ENCODE data around the gene DOCK6.
"Not testable (repeated sequence)": the region's sequence is repeated elsewhere in the genome, so short reads cannot be mapped to it uniquely, and the experiment has no call there.

Gene DOCK6

DNA sequence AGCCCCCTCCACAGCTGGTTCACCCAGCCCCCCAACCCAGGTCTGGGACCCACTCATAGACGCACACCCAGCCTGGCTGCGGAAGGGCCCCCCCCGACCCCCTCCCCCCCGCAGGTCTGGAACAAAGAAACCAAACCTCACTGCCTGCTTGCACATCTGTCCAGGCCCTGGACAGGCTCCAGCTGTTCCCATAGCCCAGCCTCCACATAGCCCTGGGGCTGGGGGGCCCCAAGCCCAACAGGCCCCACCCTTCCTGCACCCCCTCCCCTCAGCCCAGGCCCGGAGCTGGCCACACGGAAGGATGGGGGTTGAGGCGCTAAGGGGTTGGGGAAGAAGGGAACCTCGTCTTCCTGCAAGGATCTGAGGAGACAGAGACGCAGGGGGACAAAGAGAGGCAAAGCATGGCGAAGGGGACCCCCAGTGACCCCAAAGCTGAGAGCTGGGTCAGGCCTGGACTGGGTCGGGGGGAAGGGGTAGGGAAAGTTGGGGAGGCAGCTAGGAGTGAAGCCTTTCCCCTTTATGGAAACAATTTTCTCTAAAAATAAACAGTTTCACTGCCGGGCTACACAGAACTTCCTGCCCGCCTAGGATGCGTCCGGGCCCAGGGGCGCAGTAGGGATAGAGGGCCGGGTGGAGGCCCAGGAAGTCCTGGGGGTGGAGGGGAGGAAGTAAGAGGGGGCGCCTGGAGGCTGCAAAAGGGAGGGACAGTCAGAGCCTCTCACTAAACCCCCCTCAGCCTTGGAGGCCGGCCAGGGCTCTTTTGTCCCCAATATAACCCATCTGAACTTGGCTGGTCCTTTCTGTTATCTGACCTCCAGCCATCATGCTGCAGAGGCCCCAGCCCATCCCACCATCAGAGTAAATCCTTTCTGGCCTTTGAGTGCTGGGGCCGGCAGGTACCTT, 67.4 kb downstream of the DOCK6 start:
- DNase-seq = no peak

DNA sequence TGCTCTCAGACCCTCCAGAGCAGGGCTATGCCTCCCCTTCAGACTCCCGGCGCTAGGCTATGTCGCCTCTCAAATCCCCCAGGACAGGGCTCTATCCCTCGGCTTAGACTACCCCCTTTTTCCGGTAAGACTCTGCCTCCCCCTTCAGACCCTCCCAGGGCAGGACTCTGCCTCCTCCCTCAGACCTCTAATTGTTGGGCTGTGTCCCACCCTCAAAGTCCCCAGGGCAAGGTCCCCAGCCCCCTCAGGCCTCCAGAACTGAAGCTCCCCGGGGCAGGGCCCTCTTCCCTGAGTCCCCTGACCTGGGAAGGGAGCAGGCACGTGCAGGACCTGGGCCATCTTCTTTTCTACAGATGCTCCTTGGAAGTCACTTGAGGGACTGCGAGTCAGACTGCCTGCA, 68.2 kb downstream of the DOCK6 start:
- DNase-seq = no peak

DNA sequence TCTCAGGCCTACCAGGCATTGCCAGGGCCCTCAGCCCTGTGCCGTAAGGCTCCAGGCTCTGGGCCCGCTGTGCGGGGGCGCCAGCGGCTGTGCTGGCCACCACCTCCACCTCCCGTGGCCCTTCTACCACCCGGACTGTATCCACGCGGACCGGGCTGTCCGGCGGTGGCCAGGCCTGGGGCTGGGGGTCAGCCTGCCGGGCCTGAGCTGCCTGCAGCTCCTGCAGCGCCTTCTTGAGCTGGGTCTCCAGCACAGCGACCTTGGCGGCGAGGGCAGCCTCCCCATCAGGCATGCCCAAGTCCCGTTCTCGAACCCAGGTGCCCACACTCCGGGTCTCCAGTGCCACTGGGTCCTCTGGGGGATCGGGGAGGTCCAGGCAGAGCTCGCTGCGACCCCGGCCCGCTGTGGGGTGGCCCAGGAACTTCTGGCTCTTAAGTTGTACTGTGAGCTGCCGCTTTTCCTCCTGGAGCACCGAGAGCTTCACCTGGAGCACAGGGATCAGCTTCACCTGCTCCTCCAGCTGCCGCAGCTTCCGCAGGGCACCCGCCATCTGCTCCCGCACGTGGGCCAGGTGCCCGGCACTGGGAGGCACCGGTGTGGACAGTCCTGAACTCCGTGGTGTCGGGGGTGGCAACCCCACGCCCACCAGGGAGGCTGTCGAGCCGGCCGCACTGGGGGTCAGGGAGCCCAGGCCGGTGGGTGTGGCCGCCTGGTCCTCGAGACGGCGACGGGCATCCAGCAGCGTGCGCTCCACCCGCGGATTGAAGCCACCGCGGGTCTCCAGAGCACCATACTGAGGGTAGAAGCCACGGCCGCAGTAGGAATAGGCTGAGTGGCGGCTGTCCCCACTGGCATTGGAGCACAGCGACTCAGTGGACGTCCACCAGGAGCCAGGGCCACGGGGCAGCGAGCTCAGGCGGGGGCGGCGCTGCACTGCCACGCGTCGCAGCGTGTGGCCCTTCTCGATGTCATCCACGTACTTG, 69.1 kb downstream of the DOCK6 start:
- DNase-seq = no peak

DNA sequence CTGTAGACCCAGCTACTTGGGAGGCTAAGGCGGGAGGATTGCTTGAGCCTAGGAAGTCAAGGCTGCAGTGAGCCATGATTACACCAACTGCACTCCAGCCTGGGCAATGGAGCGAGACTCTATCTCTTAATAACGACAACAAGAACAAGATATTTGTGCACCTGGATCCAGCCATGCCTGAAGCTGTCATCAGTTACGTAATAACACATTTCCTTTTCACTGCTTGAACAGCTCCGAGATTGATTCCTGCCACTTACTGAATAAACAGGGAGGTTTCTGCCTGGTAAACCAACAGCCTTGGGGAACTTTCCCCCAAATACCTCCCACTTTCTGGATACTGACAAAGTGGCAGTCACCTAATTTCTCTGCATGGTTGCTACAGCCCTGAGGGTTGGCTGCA, 70.4 kb downstream of the DOCK6 start:
- no peak for DNase-seq

DNA sequence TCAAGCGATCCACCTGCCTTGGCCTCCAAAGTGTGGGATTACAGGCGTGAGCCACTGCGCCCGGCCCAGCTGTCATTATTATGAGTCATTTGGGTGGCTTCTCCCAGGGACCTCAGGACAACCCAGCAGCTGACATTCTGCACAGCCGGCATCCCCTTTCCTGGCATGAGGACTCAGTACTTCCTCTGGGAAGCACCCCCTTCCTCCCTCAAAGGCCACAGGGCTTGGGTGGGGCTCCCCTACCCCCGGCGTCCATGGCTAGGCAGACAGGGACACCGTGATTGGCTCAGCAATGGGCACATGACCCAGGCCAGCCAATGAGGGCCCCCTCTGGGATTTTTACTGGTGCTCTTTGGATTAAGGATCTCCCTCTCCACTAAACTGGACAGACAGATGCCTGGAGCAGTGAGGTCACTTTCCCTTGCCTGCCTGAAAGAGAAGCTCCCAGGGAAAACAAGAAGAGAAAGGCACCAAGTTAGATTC, 71.0 kb downstream of the DOCK6 start:
- no peak for DNase-seq

DNA sequence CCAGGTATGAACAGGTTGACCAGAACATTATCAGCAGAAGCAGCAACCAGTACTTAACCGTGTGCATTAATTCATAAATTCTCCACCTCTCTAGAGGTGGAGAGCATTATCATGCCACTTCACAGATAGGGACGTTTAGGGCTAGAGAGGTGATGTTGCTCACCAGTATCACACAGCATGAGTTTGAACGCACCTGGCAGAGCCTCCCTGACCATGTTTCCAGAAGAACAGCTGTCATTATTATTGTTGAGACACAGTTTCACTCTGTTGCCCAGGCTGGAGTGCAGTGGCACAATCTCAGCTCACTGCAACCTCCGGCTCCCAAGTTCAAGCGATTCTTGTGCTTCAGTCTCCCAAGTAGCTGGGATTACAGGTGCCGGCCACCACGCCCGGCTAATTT, 71.8 kb downstream of the DOCK6 start:
- DNase-seq = no peak

DNA sequence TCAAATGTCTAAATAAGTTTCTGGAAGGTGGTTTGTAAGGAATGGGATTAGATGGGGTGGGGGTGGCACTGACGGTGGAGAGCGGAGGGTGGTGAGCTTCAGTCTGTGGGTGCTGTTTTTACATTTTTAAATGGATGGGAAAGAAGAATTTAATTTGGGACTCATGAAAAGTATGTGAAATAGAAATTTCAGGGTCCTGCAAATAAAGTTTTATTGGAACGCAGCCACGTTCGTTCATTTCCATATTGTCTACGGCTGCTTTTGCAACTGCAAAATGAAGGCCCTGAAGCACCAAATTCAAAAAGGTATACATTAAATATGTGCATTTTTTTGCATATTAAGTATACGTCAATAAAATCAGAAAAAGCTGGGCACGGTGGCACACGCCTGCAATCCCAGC, 74.9 kb downstream of the DOCK6 start:
- no peak for DNase-seq

DNA sequence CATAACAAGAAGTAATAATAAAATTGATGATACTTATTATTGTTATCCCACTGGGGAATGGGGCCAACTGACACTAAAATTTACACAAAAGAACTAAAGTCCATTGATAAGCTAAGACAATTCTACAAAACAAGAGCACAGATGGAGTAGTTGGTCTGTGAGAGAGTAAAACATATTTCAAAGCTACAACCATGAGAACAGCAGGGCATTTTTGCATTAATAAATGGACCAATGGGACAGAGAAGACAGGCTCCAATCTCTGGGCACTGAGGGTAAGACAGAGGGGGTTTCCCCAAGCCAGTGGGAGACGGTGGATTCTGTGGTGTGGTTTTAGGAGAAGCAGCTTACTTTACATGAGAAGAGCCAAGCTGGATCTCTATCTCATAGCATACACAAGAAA, 79.3 kb downstream of the DOCK6 start:
- no peak for DNase-seq

DNA sequence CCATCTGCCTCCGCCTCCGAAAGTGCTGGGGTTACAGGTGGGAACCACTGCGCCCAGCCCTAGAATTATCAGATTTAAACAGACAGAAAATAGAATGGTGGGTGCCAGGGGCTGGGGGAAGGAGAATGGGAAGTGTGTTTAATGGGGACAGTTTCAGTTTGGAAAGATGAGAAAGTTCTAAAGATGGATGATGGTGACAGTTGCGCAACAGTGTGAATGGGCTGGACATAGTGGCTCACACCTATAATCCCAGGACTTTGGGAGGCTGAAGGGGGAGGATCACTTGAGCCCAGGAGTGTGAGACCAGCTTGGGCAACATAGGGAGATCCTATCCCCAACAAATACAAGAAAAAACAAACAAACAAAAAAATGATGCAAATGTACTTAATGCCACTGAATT, 80.8 kb downstream of the DOCK6 start:
- no peak for DNase-seq

DNA sequence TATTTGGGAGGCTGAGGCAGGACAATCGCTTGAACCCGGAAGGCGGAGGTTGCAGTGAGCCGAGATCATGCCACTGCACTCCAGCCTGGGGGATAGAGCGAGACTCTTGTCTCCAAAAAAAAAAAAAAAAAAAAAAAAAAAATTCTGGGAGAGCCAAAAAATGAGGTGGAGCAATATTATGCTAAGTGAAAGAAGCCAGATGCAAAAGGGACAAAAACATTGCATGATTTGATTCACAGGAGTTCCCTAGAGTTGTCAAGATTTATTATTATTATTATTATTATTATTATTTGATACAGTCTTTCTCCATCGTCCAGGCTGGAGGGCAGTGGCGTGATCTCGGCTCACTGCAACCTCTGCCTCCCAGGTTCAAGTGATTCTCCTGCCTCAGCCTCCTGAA, 81.3 kb downstream of the DOCK6 start:
- DNase-seq = not testable (repeated sequence)

DNA sequence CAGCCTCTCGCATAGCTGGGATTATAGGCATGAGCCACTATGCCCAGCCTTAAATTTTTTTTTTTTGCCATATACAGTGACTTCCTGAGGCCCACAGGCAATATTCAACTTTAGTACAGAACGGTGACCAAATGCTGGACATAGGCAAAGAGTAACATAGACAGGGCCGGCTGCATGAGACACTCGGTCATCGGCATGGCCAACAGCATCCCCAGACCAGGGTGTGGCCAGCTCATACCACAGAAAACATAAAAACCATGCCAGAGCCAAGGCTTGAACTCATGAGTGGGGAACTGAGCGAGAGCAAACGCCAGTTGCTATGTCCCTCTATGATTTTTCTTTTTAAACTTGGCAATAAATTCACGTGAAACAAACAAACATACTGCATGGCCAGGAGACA, 82.0 kb downstream of the DOCK6 start:
- no peak for DNase-seq

DNA sequence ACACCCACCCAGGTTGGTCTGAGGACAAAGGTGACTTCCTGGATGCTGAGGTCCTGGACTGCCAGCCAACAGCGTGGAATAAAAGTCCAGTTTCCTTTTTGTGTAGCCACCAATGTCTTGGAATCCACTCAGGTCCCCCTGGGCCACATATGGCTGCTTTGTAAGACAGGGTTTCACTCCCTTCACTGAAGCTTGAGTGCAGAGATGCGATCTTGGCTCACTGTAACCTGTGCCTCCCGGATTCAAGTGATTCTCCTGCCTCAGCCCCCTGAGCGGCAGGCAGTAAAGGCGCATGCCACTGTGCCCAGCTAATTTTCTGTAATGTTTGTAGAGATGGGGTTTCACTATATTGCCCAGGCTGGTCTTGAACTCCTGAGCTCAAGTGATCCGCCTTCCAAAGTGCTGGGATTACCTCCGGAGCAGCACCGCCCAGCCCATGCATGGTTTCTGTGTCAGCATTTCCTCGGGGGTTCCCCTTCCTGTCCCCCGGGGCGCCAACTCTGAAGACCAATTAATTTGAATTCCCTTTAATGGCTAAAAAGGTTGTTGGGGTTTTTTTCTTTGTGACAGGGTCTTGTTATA, 82.5 kb downstream of the DOCK6 start:
- DNase-seq = no peak

DNA sequence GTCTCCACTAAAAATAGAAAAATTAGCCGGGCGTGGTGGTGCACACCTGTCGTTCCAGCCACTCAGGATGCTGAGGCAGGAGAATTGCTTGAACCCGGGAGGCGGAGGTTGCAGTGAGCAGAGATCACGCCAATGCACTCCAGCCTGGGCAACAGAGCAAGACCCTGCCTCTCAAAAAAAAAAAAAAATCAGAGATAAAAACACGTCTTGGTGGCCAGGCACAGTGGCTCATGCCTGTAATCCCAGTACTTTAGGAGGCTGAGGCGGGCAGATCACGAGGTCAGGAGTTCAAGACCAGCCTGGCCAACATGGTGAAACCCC, 83.2 kb downstream of the DOCK6 start:
- not testable (repeated sequence) for DNase-seq

DNA sequence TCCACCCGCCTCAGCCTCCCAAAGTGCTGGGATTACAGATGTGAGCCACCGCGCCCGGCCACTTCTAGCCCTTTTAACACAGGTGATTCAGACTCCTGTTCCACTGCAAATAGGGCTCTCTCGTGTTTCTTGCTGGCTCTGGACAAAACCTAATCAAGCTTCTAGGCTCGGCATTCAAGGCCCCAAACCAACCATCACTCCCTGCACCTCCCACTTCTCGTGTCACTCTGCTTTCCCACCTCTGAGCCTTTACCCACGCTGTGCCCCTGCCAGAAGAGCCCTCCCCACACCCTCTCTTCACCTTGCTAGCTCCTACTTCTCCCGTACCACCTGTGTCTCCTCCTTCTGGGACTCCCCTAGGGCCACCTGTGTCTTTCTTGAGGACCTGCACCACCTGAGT, 84.7 kb downstream of the DOCK6 start:
- DNase-seq = no peak

DNA sequence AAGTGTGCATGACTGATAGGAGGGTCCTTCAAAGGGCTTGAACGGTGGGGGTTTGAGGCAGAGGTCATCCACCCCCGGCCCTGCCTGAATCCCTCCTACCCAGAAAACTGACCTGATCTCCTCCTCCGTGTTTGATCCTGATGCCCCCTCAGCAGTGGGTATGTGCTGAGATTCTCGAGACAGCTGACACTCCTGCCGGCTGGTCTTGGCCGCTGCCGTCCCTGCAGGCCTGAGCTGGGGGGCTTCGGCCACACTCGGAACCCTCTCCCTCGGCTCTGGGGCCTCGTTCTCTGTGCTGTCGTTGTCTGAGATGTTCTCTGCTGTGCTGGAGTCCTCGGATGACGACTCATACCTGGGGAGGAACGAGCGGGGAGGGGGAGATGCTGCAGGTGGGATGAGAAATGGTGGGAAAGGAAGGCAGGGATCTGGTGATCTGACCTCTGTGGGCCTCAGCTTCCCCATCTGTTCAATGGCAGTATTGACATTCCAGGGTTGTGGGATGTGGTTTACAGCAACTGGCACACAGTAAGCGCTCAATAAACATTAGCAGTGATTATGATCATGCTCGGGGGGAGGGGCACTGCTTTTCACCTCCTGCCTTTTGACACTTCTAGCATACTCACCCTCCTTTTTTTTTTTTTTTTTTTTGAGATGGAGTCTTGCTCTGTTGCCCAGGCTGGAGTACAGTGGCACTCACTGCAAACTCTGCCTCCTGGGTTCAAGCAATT, 85.7 kb downstream of the DOCK6 start:
- no peak for DNase-seq

DNA sequence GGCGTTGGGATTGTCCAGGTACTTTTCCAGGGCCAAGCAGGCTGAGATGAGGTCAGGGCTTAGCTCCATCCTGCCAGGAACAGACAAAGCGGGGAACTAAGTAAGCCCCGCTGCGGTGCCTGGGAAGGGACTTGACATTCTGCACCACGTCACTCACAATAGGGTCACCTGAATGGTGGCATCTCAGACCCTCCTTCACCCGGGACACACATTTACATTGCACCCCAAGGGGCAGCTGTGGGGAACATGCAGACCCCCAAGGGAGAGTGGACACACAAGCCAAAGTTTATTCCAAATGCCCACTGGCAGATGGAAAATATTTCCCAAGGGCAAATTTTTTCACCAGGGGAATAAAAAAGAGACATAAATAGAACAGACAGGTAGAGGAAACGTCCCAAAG, 86.4 kb downstream of the DOCK6 start:
- DNase-seq = no peak

DNA sequence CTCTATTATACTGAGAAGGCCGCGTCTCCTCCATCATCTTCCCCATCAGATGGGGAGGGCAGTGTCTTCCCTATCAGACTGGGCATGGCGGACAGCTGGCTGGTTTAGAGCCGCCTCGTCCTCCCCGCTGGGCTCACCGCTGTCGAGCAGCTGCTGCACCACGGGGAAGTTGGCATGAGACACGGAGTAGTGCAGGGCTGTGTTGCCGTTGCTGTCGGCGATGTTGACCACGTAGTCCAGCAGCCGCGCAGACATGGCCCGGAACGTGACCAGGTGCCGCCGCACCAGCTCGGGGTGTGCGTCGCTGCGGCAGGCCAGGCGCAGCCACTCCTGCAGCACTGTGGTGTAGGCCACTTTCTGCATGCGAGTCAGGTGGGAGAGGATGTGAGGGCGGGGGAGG, 88.0 kb downstream of the DOCK6 start:
- no peak for DNase-seq

DNA sequence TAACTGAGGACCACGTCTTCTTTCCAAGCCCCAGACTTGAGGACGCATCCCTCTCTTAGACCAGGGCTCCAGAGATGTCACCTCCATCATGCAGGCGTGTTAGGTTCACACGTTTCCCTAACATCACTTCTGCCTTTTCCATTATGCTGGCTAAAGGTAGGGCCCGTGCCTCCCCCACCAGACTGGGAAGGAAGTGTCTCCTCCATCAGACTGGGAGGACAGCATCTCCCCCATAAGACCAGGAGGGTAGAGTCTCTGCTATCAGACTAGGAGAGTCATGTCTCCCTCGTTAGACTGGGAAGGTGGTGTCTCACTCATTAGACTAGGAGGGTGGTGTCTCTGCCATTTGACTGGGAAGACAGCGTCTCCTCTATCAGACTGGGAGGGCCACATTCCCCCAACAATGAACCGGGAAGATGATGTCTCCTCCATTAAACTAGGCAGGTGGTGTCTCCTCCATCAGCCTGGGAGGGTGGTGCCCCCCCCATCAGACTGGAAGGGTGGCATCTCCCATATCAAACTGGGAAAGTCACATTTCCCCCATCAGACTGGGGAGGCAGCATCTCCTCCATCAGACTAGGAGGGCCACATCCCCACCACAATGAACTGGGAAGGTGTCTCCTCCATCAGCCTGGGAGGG, 88.7 kb downstream of the DOCK6 start:
- DNase-seq = no peak

DNA sequence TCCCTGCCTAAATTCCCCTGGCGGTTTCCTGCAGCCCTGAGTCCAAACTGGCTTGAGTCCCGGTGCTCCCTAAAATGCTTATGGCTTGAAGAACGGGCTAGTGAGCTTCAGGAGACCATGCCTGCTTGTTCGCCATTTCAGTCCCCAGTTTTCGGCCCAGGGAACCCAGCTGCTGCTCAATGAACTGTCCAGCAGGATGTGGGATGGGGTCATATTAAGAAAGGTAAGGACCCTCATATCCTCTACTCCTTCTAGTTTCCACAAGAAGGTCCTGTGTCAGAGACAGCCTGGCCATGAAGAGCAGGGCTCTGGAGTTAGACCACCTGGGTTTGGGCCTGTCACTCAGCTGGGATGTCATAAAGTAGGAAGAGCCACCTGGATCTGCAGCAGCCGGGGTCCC, 89.7 kb downstream of the DOCK6 start:
- DNase-seq = no peak

DNA sequence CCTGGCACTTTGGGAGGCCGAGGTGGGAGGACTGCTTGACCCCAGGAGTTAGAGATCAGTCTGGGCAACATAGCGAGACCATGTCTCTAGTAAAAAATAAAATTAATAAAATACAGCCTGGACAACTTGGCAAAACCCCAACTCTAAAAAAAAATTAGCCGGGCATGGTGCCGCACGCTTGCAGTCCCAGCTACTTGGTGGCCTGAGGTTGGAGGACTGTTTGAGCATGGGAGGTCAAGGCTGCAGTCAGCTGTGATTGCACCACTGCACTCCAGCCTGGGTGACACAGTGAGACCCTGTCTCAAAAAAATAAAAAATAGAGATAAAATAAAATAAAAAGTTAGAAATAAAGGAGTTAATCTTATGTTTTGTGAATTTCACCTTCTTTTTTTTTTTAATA, 91.2 kb downstream of the DOCK6 start:
- DNase-seq = no peak

DNA sequence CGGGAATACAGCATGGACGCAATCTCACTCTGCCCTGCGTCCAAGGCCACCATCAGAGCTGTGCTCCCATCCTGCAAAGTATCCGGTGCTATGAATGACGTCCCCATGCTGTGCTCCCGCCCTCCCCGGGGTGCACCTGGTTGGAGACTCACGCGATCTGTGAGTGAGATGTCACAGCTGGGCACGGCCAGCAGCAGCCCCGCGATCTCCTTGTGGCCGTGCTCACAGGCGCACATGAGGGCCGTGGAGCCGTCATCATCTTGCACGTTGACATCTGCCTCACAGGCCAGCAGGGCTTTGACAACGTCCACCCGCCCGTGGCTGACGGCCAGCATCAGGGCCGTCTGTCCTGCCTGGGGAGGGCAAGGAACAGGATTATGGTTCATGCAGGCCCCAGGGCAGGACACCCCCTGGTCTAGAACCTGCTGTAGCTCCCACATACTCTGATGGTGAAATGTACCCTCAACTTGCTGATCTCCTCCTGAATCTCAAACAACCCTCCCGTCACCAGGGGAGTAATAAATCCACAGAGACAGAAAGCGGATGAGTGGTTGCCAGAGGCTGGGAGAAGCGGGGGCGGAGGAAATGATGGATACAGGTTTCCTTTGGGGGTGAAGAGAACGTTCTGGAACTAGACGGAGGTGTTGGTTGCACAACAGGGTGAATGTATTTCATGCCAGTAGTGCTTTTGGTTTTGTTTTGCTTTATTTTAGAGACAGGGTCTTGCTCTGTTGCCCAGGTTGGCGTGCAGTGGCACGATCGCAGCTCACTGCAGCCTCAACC, 92.2 kb downstream of the DOCK6 start:
- no peak for DNase-seq

DNA sequence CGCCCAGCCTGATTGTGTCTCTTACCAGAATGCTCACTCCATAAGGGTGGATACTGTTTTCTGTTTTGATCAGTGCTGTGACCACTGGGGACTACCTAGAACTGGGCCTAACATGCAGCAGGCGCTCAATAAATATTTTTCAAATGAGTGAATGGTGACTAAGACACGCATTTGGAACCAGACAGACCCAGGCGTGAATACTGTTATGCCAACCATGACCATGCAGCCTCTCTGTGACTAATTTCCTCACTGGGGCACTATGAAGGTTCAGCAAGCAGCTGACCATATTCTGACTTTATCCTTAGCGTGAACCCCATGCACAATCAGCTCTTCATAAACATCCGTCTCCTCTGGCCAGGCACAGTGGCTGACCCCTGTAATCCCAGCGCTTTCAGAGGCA, 93.8 kb downstream of the DOCK6 start:
- DNase-seq = no peak

Measured in NCI-H1694 (cell line).